Left colon (tissue), 2 donors: Measurements from ENCODE around the gene SRGAP2B. TPM values are rescaled to one million over a fixed set of nuclear protein-coding genes. Genes with fewer than 3 reads are reported as not detected.
"Not testable (repeated sequence)": the region's sequence is repeated elsewhere in the genome, so short reads cannot be mapped to it uniquely, and the experiment has no call there.

Source experiments
- ATAC-seq: fragments of 200-7000 bp; cut with Tn5 transposase; one replicate; pipeline ENCODE4 v1.9.1; 2020; ENCODE audit warnings: mild to moderate bottlenecking, moderate library complexity
- DNase-seq, 2 donors: peaks; one replicate each; pipeline ENCODE4 v3.0.0-alpha.2; 2020
- intact Hi-C, 2 donors: fragments of 100-400 bp; cut with DNase I in 1 of 2; cut with micrococcal nuclease in 1 of 2; formaldehyde crosslinking; loops; one replicate each; pipeline versions ENCODE4 v1.11.2 to v1.14.0; 2022; cut with DNase I, micrococcal nuclease
- total RNA-seq, 2 donors: library from RNA; stranded (reverse); fragmentation: NEBNext Ultra II Directional; extraction: Animal tissue kit (Norgen Biotek cat#: 25700); gene quantifications; one replicate each; pipeline ENCODE4 v1.2.1, GENCODE V29; 2021
- donor health status: DM: no; HTN: no; CAD: no.
- donor health status: DM: yes; HTN: yes; CAD: no.

The SRGAP2B gene
- total RNA-seq, 2 donors from 2014 or later: 6.8 to 7.2 TPM

GRCh38 chr1:145011811-145012210, 83.3 kb downstream of the SRGAP2B start:
- DNase-seq, ATAC-seq, intact Hi-C loops: not testable (repeated sequence)

GRCh38 chr1:145010580-145010979, 84.5 kb downstream of the SRGAP2B start:
- intact Hi-C loops, DNase-seq, ATAC-seq: not testable (repeated sequence)

GRCh38 chr1:145009928-145010327, 85.2 kb downstream of the SRGAP2B start:
- ATAC-seq, intact Hi-C loops, DNase-seq: not testable (repeated sequence)

GRCh38 chr1:145008388-145008787, 86.7 kb downstream of the SRGAP2B start:
- ATAC-seq, intact Hi-C loops, DNase-seq: not testable (repeated sequence)

GRCh38 chr1:145005142-145005541, 90.0 kb downstream of the SRGAP2B start:
- DNase-seq, ATAC-seq, intact Hi-C loops: not testable (repeated sequence)

- DNase-seq, ATAC-seq, intact Hi-C loops: not testable (repeated sequence)
Measured at GRCh38 chr1:145001381-145001780, 93.7 kb downstream of the SRGAP2B start.

- not testable (repeated sequence) for ATAC-seq
Measured at GRCh38 chr1:145000743-145001326, 94.3 kb downstream of the SRGAP2B start.

GRCh38 chr1:145000074-145000742, 94.9 kb downstream of the SRGAP2B start:
- DNase-seq, intact Hi-C loops, ATAC-seq: not testable (repeated sequence)

More at GRCh38 chr1:145000743-145001326, 94.3 kb downstream of the SRGAP2B start:
- intact Hi-C loops, DNase-seq: not testable (repeated sequence)

GRCh38 chr1:144998981-144999273, 96.2 kb downstream of the SRGAP2B start:
- DNase-seq, intact Hi-C loops, ATAC-seq: not testable (repeated sequence)

- ATAC-seq, DNase-seq, intact Hi-C loops: not testable (repeated sequence)
Measured at GRCh38 chr1:144998134-144998980, 96.8 kb downstream of the SRGAP2B start.

- intact Hi-C loops, DNase-seq, ATAC-seq: not testable (repeated sequence)
Measured at GRCh38 chr1:144995833-144996410, 99.2 kb downstream of the SRGAP2B start.

GRCh38 chr1:144992915-144993314, 102.2 kb downstream of the SRGAP2B start:
- ATAC-seq, DNase-seq, intact Hi-C loops: not testable (repeated sequence)

GRCh38 chr1:144990611-144991010, 104.5 kb downstream of the SRGAP2B start:
- intact Hi-C loops, DNase-seq, ATAC-seq: not testable (repeated sequence)

GRCh38 chr1:144987131-144987530, 108.0 kb downstream of the SRGAP2B start:
- intact Hi-C loops, DNase-seq, ATAC-seq: not testable (repeated sequence)

GRCh38 chr1:144986171-144986860, 108.8 kb downstream of the SRGAP2B start:
- intact Hi-C loops, ATAC-seq: not testable (repeated sequence)

GRCh38 chr1:144985550-144986170, 109.5 kb downstream of the SRGAP2B start:
- ATAC-seq, intact Hi-C loops, DNase-seq: not testable (repeated sequence)

More at GRCh38 chr1:144986171-144986860, 108.8 kb downstream of the SRGAP2B start:
- not testable (repeated sequence) for DNase-seq

- DNase-seq, intact Hi-C loops, ATAC-seq: not testable (repeated sequence)
Measured at GRCh38 chr1:144982802-144983525, 112.2 kb downstream of the SRGAP2B start.
